Stimulated activated CD8-positive, alpha-beta memory T cell treated with anti-CD3 and anti-CD28 coated beads, Interleukin-12 subunit alpha, Interleukin-12 subunit beta, amount 100 ng/mL, for 4 hours (primary cell): Measurements from ENCODE around the gene HORMAD1.
"Not testable (repeated sequence)": the region's sequence is repeated elsewhere in the genome, so short reads cannot be mapped to it uniquely, and the experiment has no call there.

Source experiments
- DNase-seq: peaks from one replicate; pipeline ENCODE4 v3.0.0-alpha.2; 2020; ENCODE audit warnings: low read depth

The HORMAD1 gene

GRCh38 chr1:150720703-150721102 lies at the start of gene HORMAD1:
TSS of gene HORMAD1 (minus strand) at chr1:150720895. CDS start at chr1:150719505, 1,390 bp downstream.
- no peak for DNase-seq

DNA sequence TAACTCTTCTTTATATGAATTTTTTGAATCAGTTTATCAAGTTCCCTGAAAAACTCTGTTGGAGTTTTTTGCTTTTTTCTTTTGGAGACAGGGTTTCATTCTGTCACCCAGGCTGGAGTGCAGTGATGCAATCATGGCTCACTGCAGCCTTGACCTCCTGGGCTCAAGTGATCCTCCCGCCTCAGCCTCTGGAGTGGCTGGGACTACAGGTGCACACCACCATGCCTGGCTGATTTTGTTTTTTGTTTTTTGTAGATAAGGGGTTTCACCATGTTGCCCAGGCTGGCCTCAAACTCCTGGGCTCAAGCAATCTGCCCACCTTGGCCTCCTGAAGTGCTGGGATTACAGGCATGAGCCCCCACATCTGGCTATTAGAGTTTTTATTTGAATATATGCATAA lies 47.0 kb upstream of the HORMAD1 start:
- DNase-seq: not testable (repeated sequence)

DNA sequence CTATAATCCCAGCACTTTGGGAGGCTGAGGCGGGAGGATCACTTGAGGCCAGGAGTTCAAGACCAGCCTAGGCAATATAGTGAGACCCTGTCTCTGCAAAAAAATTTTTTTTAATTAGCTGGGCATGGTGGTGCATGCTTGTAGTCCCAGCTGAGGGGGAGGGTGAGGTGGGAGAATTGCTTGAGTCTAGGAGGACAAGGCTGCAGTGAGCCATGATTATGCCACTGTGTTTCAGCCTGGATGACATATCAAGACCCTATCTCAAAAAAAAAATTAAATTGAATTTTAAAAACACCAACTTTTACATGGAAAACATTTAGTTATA lies 45.2 kb upstream of the HORMAD1 start:
- DNase-seq: not testable (repeated sequence)

- DNase-seq: no peak
Measured at GRCh38 chr1:150765296-150765976, 44.7 kb upstream of the HORMAD1 start, which contains the start of gene CTSS. TSS of gene CTSS (minus strand) at chr1:150765778. CDS start at chr1:150764763, 1,015 bp downstream.

DNA sequence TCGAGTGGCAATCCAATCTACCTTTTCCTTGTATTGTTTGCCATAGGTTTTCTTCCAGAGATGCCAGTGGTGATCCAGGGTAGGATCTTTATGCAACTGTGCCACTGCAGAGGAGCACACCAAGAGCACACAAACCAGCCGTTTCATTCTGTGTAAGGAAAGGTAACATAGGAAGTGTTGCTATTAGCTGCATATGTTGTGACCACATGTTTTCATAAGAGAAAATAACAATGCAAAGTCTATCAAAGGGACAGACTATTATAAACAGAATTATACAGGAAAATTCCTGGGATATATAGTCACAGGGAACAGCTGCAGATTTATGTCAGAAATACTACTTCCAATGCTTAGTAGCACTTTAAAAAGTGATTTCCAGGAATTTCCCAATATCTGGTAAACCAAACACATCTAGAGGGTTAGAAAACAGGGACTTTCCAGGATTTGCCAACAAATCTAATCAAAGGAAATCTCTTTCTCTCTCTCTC lies 44.0 kb upstream of the HORMAD1 start:
- no peak for DNase-seq

GRCh38 chr1:150763018-150763417 lies 42.3 kb upstream of the HORMAD1 start:
- DNase-seq: no peak

GRCh38 chr1:150762552-150762951 lies 41.9 kb upstream of the HORMAD1 start:
- no peak for DNase-seq

- no peak for DNase-seq
Measured at GRCh38 chr1:150761801-150762200, 41.1 kb upstream of the HORMAD1 start.

DNA sequence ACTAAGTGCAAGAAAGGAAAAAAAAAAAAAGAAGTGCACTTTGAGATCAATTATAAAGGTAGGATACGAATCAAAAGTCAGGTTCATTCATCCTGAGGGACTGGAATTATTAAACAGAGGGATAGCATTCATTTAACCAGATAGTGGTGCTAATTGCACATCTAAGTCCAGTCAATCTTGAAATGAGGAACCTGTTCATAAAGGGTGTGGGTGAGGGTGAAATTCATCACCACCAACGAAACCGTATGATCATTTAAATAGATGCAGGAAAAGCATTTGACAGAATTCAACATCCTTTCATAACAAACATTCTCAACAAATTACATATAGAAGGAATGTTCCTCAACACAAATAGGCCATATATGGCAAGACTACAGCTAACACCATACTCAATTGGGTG lies 39.3 kb upstream of the HORMAD1 start:
- no peak for DNase-seq

GRCh38 chr1:150753416-150753815 lies 32.7 kb upstream of the HORMAD1 start:
- DNase-seq: no peak

GRCh38 chr1:150751443-150751842 lies 30.7 kb upstream of the HORMAD1 start:
- DNase-seq: no peak

DNA sequence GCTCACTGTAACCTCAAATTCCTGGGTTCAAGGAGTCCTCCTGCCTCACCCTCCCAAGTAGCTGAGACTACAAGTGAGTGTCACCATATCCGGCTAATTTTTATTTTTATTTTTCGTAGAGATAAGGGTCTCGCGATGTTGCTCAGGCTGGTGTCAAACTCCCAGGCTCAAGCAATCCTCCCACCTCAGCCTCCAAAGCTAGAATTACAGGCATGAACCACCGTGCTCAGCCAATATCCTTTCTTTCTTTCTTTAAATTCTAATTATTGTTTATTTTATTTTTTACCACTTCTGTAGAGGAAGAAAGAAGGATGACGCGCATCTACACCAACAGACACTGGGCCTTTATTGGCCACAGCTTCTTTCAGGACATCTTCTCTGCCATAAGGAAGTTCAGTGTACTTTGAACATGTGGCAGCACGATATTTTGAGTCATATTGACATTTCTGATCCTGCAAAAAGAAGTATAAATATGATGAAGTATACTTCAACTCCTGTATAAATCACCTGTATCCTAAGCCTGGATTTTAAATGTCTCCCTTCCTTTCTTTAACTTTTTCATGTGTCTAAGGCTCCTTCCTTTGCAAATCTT lies 29.1 kb upstream of the HORMAD1 start:
- no peak for DNase-seq

GRCh38 chr1:150748878-150749719 lies 28.4 kb upstream of the HORMAD1 start:
- no peak for DNase-seq

DNA sequence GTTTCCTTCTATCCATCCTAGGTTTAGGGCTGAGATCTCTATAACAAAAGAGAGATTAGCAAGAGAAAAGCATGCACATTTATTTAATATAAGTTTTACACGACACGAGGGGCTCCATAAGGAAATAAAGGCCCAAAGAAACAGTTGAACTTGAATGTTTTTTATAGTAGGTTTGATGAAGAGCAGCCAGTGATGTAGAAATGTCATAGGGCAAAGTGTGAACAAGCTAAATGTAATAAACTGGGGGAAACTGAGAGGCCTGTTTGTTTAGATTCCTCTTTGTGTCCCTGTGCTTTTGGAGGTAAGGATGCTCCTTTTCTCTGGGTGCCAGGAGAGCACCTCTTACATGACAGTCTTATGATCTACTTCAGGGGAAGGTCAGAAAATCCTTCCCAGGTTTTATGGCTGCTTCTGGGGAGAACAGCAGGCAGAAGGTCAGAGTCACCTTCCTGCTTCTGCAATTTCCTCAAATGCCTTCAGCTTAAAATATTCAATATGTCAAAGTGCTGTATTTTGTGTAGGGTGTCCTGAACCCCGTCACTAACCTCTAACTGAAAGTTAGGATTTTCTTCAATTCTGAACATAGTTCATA lies 9.5 kb upstream of the HORMAD1 start:
- no peak for DNase-seq

GRCh38 chr1:150724336-150724735 lies 3.6 kb upstream of the HORMAD1 start:
- no peak for DNase-seq

DNA sequence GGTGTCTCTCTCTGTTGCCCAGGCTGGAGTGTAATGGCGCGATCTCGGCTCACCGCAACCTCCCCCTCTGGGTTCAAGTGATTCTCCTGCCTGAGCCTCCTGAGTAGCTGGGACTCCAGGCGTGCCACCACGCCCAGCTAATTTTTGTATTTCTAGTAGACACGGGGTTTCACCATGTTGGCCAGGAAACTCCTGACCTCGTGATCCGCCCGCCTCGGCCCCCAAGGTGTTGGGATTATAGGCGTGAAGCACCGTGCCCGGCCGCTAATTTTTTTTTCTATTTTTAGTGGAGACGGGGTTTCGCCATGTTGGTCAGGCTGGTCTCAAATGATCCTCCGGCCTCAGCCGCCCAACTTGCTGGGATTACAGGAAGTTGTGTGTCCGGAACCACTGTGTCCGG lies 597 bp downstream of the HORMAD1 start:
- no peak for DNase-seq

DNA sequence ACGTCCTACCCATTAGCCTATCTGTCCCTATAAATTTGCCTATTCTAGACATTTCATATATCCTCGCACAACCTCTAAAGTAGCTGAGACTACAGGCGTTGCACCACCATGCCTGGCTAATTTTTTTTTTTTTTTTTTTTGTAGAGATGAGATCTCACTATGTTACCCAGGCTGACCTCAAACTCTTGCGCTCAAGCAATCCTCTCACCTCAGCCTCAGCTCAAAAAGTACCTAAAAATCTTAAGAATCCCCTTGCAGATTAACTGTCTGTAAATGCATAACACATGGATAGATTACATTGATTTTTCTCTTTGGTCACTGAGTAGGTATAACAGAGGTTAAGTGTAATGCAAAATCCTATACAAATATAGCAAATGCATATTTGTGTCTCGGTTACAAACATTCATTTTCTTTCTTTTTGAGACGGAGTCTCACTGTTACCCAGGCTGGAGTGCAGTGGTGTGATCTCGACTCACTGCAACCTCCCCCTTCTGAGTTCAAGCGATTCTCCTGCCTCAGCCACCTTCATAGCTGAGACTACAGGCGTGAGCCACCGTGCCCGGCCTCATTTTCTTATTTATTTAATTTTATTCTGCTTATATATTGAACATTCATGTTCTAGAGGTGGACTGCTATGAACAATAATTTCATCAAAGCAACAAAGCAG lies 2.3 kb downstream of the HORMAD1 start:
- DNase-seq: no peak

- not testable (repeated sequence) for DNase-seq
Measured at GRCh38 chr1:150709031-150709430, 11.7 kb downstream of the HORMAD1 start.

- DNase-seq: no peak
Measured at GRCh38 chr1:150708595-150708994, 12.1 kb downstream of the HORMAD1 start.

DNA sequence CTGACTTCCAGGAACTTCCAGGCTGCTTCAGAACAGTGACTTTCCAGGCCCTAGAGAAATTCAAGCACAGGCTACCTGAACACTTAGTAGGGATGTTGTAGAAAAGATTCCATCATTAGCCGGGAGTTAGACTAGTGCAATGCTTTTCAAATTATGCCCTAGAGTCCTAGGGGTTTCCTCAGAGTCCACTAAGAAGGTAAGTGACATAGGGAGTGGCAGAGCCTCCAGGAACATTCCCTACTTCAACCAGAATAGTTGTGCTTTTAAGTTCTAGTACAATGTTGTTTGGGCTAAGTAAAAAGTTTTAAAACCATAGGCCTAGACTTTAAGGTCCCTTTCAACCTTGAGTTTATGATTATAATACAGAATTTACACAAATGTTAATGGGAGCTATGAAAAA lies 14.6 kb downstream of the HORMAD1 start:
- DNase-seq: no peak

DNA sequence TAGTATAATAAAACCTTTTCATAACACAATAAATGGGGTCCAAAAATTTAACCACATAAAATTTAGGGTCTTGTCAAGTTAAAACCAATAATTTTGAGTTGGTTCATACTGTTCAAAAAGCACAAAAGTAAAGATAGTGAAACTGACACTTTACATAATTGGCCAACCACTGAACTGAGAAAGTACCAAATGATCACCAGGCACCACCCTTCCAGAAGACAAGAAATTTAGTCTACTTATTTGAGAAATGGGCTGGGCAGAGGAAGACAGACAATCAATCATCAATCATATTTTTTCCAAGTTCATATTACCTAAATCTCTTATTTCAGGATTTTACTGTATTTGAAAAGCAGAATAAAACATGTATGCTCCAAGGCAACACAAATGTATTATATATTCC lies 17.3 kb downstream of the HORMAD1 start:
- DNase-seq: no peak
